Measurements from ENCODE around the gene SRD5A3. TPM values are rescaled to one million over a fixed set of nuclear protein-coding genes. Genes with fewer than 3 reads are reported as not detected.

The SRD5A3 gene
- polyA plus RNA-seq, 1 donor from 2014 or later, result 6.2 TPM

DNA sequence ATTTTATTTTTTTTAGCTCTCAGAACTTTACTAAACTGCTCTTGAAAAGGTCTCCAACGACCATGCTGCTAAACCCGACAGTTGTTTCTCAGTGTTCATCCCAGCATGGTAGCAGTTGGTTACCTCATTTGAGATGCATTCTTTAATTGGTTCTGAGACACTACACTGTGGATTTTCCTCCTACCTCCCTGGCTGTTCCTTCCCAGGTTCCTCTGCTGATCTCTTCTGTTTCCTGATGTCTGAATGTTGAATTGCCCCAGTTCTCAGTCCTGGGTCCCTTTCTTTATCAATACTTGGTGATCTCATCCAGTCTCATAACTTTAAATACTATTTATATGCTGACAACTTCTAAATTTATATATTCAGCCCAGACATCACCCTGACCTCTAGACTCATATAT is 30.7 kb downstream of the SRD5A3 start:
- no peak overlapping the region for H3K4me3 ChIP-seq (ENCODE audit: low read length)
- H3F3A ChIP-seq (ENCODE audit: insufficient read depth, low read length, poor library complexity, severe bottlenecking), result no peaks in the 10 kb centered on the region
- no peak overlapping the region for H2AFZ ChIP-seq (ENCODE audit: low read depth, low read length)
- no peaks in the 10 kb centered on the region for H3K79me2 ChIP-seq (replicated peaks; ENCODE audit: insufficient read depth, low read length)
- no peaks in the 10 kb centered on the region for H3K9me2 ChIP-seq (ENCODE audit: insufficient read depth, low read length)
- no peak overlapping the region for H3K4me2 ChIP-seq (ENCODE audit: low read length)
- H4K20me1 ChIP-seq (ENCODE audit: insufficient read depth), result no peaks in the 10 kb centered on the region
- H3K36me3 ChIP-seq (ENCODE audit: insufficient read depth, low read length), result no peaks in the 10 kb centered on the region
- no peak overlapping the region for H3K9ac ChIP-seq (ENCODE audit: low read length)
- H3K27me3 ChIP-seq (ENCODE audit: insufficient read depth, low read depth, low read length), result no peaks in the 10 kb centered on the region
- no peaks in the 10 kb centered on the region for H3K9me3 ChIP-seq (ENCODE audit: low read length)
- TF ChIP-seq, protein P1, sequence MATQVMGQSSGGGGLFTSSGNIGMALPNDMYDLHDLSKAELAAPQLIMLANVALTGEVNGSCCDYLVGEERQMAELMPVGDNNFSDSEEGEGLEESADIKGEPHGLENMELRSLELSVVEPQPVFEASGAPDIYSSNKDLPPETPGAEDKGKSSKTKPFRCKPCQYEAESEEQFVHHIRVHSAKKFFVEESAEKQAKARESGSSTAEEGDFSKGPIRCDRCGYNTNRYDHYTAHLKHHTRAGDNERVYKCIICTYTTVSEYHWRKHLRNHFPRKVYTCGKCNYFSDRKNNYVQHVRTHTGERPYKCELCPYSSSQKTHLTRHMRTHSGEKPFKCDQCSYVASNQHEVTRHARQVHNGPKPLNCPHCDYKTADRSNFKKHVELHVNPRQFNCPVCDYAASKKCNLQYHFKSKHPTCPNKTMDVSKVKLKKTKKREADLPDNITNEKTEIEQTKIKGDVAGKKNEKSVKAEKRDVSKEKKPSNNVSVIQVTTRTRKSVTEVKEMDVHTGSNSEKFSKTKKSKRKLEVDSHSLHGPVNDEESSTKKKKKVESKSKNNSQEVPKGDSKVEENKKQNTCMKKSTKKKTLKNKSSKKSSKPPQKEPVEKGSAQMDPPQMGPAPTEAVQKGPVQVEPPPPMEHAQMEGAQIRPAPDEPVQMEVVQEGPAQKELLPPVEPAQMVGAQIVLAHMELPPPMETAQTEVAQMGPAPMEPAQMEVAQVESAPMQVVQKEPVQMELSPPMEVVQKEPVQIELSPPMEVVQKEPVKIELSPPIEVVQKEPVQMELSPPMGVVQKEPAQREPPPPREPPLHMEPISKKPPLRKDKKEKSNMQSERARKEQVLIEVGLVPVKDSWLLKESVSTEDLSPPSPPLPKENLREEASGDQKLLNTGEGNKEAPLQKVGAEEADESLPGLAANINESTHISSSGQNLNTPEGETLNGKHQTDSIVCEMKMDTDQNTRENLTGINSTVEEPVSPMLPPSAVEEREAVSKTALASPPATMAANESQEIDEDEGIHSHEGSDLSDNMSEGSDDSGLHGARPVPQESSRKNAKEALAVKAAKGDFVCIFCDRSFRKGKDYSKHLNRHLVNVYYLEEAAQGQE (IDR thresholded peaks at IDR 0.05; ENCODE audit: borderline replicate concordance), result no peak
- H3K27ac ChIP-seq (ENCODE audit: low read length), result no peak overlapping the region

DNA sequence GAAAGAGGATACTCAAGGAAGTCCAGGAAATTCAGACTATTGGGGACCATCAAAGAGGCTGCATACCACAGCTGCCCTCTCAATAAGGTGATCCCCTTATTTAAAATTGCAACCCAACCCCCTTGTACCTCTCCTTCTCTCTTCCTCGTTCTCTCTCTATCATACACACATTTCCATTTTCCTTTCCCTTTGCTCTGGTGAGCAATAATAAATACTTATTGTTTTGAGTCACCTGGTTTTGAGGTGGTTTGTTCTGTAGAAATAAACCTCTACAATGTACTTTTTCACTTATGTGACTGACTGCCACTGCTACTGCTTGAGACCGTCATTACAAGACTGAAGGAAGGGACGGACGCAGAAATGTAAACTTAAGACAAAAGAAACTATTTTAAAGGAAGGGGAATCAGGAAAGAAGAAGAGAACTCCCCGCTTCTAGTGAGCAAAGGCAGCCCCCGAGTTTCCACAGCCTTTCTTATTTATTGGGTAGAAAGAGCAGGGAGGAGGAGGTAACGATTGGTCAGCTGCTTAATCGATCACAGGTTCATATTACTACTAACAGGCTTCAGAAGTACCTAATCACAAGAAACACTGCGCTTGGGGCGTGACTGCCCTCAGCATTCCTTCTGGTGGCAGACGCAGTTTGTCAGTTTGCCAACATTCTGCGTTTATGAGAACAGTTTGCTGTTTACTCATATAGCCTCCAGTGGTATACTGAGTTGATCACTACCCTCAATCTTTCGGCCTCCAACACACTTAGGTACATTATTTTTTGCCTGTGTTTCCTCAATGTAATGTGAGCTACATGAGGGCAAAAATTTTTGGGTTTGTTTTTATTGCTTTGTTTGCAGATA is 32.8 kb downstream of the SRD5A3 start:
- Histone ChIP-seq H3K9me3 (ENCODE audit: low read length) (no peaks in the 10 kb centered on the region), H3K79me2 (replicated peaks; ENCODE audit: insufficient read depth, low read length) (no peaks in the 10 kb centered on the region), H2AFZ (ENCODE audit: low read depth, low read length) (no peak overlapping the region), H3K4me2 (ENCODE audit: low read length) (no peak overlapping the region), H3K27me3 (ENCODE audit: insufficient read depth, low read depth, low read length) (no peaks in the 10 kb centered on the region), H3F3A (ENCODE audit: insufficient read depth, low read length, poor library complexity, severe bottlenecking) (no peaks in the 10 kb centered on the region), H3K36me3 (ENCODE audit: insufficient read depth, low read length) (no peaks in the 10 kb centered on the region), H3K27ac (ENCODE audit: low read length) (no peak overlapping the region), H3K9ac (ENCODE audit: low read length) (no peak overlapping the region), H3K4me3 (ENCODE audit: low read length) (no peak overlapping the region), H4K20me1 (ENCODE audit: insufficient read depth) (no peaks in the 10 kb centered on the region), H3K9me2 (ENCODE audit: insufficient read depth, low read length) (no peaks in the 10 kb centered on the region)
- TF ChIP-seq SMC3 (conservative IDR thresholded peaks at IDR 0.05; ENCODE audit: poor library complexity), result no peak
- no peak for TF ChIP-seq TAF1 (IDR thresholded peaks at IDR 0.05; ENCODE audit: low read depth)
- TF ChIP-seq, protein P2, sequence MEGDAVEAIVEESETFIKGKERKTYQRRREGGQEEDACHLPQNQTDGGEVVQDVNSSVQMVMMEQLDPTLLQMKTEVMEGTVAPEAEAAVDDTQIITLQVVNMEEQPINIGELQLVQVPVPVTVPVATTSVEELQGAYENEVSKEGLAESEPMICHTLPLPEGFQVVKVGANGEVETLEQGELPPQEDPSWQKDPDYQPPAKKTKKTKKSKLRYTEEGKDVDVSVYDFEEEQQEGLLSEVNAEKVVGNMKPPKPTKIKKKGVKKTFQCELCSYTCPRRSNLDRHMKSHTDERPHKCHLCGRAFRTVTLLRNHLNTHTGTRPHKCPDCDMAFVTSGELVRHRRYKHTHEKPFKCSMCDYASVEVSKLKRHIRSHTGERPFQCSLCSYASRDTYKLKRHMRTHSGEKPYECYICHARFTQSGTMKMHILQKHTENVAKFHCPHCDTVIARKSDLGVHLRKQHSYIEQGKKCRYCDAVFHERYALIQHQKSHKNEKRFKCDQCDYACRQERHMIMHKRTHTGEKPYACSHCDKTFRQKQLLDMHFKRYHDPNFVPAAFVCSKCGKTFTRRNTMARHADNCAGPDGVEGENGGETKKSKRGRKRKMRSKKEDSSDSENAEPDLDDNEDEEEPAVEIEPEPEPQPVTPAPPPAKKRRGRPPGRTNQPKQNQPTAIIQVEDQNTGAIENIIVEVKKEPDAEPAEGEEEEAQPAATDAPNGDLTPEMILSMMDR (IDR thresholded peaks at IDR 0.05; ENCODE audit: poor library complexity, severe bottlenecking), result no peak
- no peak for TF ChIP-seq EZH2 (IDR thresholded peaks at IDR 0.05; ENCODE audit: borderline replicate concordance, insufficient read depth, low read length, poor library complexity, severe bottlenecking)
- TF ChIP-seq EP300 (conservative IDR thresholded peaks at IDR 0.05; ENCODE audit: poor library complexity, severe bottlenecking), result no peak
- no peak for TF ChIP-seq POLR2AphosphoS5 (IDR thresholded peaks at IDR 0.05)
- TF ChIP-seq MXI1 (conservative IDR thresholded peaks at IDR 0.05; ENCODE audit: poor library complexity, severe bottlenecking), result no peak
- no peak for TF ChIP-seq RAD21 (conservative IDR thresholded peaks at IDR 0.05)
- TF ChIP-seq, protein P1 (IDR thresholded peaks at IDR 0.05; ENCODE audit: borderline replicate concordance), result no peak
